GM19193 (cell line): ENCODE results near the gene PALB2.

ENCODE experiments used
- POLR2A ChIP-seq: IDR thresholded peaks from 4 replicates; pipeline ENCODE4 v1.6.1; 2011; ENCODE audit not compliant: insufficient read depth, insufficient read length; ENCODE audit errors: extremely low read depth

Gene PALB2

DNA sequence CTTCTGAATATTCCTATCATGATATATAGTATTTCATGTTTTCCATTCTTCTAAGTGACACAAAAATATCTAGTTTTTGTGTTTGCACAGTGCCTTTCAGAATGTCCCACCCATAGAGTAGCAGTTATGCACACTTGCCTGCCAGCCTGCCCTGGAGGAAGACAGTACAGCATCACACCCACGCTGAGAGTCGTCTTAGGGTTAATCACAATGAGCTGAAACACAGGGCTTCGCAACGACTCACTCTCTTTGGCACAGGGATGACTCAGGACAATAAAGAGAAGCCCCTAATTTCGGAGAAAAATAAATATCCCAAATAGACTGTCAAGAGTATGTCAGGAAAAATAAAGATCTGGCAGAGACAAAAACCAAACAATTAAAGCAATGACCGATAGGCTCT, 33.4 kb downstream of the PALB2 start:
- no peak for TF ChIP-seq POLR2A

DNA sequence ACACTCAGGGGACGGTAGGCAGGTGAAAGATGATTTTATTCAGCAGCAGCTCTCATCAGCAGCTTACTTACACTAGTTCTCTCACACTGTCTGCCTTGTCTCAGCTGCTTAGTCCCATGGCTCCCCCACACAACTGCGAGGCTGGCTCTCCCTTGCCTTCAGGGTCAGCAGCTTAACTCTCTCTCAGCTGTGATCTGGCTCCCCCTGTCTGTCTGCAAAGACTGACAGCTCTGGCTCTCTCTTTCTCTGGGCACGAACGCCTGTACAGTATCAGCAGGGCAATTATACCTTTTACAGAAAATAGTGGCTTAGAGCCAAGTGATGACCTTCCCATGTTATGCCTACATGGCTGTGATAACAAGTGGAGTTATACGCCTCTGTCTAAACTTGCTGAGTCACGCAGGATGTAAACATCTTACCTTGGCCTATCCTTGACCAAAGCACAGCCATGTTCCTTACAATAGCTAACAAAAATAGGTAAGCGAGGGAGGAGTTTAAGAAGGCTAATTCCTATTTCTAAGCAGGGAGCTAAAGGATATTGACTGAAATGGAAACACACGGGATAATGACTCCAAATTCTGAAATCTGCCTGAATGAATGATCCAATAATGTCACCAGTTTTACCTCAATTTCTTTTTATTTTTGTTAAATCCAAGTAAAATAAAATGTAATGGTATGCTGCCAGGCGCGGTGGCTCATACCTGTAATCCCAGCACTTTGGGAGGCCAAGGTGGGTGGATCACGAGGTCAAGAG, 43.9 kb downstream of the PALB2 start:
- TF ChIP-seq POLR2A: no peak

DNA sequence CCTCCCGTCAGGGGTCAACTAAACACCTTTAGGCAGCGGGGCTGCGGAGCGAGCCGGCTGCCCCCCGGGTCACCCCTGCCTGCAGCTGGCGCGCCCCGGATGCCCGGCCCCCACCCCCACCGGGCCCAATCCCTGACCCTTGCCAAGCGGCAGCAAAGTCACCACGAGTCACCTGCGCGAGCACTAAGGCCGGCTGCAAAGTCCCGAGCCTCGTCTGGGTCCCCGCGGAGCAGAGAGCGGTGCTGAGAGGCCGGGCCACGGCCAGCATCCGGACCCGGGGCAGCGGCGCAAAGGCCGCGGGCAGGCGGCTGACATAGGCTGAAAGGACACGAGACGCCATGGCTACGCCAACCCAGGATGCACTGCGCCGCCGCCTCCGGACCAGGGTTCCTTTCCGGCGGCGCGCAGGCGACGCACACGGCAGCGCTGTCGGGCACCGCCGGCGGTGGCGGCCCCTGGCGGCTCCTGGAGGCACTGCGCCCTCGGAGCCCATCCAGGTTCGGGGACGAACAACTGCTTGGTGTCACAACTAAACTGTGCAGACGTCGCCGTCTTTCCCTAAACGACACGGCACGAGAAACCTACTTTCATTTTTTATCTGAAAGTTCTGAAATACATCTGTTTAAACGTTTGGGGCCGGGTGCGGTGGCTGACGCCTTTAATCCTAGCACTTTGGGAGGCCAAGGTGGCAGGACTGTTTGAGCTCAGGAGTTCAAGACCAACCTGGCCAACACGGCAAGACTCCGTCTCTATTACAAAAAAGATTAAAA, 45.0 kb downstream of the PALB2 start, which contains the start of gene NDUFAB1:
Gene NDUFAB1 (minus strand): TSS at position 366 of the 770 bp plus-strand sequence. CDS start 26 bp downstream, at position 340.
- peak; percentile 83 for TF ChIP-seq POLR2A

DNA sequence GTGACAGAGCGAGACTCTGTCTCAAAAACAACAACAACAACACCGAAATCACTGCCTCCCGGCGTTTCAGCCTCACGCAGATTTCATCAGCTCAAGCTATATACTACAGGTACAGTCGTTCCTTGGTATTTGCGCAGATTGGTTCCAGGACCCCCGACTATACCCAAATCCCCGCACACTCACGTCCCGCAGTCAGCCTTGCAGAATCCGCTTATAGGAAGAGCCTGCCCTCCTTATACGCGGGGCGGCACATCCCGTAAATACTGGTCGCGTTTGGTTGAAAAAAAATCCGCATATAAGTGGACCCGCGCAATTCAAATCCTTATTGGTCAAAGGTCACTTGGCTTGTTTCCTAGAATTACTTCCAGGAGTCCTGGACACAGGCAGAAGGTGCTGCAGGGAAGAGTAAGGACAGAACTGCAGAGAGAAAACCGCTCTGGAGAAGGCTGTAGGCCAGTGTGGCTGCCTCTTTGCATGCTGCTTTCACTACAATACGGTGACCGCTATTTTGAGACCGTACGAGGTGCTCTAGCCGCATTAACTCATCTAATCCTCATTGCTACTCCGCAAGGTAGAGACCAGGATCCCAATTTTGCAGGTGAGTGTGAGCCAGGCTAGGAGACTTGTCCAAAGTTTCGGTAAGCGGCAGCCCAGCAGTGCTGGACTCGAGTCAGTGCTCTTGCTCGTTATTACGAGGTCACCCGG, 45.7 kb downstream of the PALB2 start:
- no peak for TF ChIP-seq POLR2A

DNA sequence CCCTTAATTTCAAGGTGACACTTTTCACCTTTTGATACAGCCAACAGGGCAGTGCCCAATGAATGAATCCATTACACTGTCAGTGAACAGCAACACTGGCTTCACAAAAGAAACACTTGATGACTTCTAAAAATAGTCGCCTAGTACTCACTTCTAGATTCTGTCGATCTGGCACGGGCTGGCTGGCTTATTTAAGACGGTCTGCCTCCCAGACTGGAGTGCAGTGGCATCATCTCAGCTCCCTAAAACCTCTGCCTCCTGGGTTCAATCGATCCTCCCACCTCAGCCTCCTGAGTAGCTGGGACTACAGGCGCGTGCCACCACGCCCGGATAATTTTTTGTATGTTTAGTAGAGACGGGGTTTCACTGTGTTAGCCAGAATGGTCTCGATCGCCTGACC, 46.9 kb downstream of the PALB2 start:
- TF ChIP-seq POLR2A: no peak

DNA sequence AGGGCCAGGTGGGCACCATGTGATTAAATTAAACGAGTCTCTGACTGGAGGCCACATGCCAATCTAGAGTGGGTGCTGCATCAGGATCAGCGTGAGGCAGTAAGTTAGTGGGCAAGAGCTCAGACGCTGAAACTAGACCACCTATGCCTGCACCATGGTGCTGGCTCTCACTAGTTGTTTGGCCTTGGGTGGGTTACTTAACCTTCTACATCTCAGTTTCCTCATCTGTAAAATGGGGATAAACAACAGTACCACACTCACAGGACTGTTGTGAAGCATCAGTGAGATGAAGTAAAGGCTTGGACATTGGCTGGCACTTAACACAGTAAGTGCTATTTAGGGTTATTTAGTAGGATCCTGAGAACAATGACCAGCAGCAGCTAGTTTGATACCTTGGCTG, 50.9 kb downstream of the PALB2 start:
- TF ChIP-seq POLR2A: no peak

DNA sequence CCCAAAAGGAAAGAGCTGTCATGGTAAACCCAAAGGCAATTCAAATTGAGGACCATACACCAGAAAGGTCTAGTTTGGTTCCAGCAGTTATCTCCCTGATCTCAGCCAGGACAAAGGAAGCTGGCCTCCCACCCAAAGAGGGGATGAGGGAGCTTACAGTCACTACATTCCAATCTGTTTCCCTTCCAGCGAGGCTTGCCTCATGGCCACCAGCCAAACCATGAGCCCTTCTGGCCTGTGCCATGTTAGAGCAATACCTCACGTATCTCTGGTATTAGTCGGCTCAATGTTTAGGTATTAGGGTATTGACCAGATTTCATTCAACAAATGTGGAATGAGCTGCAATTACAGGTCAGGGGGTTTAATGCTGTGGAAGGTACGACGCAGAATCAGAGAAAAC, 53.4 kb downstream of the PALB2 start:
- no peak for TF ChIP-seq POLR2A

DNA sequence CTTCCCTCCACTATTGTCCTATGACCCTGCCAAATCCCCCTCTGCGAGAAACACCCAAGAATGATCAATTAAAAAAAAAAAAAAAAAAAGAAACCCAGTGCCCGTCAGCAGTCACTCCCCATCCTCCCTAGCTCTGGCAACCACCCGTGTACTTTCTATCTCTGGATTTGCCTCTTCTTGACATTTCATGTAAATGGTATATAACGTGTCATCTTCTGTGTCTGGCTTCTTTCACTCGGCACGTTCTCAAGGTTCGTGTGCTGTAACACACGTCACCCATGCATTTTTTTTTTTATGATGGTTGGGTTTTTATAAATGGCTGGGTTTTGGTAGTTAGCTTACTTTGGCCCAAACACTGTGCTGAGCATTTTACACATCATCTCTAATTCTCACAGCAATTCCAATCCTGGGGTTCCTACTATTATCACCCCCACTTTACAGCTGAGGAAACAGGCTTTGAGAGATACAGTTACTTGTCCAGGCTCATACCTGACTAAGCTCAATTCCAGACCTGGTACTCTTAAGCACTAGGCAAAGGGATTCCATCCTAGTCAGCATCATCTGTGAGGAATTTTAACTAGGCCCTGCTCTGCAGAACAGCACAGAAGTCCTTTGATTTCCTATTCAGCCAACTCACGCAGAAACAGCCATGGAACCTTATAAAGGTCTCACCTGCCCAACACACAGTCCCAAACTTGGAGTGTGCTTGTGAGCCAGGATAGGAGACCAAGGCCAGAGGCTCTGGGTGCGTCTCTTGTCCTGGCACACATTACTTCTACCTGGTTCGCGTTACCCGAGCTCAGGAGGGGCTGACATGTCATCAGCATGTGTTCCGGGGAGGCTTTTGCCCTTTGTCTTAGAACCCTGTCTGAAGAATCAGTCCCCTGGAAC, 56.7 kb downstream of the PALB2 start:
- no peak for TF ChIP-seq POLR2A

DNA sequence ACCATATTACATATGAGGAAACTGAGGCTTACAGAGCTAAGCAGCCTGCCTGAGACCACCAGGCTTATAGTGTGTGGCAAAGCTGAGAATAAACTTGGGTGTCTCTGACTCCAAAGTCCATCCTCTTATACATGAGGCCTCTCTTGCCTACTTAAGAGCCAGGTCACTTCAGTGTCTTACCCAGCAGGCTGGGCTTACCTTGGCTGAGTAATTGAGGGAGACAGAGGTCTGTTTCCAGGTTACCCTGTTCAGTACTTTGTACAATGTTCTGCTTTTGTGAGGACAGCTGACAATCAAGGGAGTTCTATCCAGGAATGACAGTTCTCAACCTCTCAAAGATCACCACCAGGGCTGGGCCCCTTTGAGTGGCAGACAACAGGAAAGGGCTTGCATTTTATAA, 59.3 kb downstream of the PALB2 start:
- TF ChIP-seq POLR2A: no peak

DNA sequence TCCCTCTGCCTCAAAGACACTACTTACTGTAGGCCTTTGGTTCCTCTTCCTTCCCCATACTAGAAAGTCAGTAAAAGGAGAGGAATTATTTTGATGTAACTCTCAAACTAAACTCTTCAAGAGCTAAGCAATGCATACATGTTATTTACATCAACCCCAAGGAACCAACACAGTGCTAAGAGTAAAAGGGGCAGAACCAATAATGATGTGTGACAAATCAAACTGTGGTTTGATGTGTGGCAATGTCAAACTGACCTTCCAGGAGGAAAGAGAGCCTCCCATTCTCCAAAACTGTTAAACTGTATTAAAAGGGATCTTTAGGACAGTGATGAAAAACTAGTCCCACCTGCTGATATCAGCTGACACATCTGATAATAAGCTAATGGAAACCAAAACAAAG, 60.7 kb downstream of the PALB2 start:
- TF ChIP-seq POLR2A: no peak

DNA sequence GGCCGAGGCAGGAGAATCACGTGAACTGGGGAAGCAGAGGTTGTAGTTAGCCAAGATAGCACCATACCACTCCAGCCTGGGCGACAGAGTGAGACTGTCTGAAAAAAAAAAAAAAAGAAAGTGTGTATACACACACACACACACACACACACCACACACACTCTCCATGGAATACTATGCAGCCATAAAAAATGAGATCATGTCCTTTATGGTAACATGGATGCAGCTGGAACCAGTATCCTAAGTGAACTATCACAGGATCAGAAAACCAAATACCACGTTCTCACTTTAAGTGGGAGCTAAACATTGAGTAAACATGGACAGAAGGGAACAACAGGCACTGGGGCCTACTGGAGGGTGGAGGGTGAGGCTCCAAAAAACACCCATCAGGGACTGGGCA, 61.7 kb downstream of the PALB2 start:
- TF ChIP-seq POLR2A: no peak

DNA sequence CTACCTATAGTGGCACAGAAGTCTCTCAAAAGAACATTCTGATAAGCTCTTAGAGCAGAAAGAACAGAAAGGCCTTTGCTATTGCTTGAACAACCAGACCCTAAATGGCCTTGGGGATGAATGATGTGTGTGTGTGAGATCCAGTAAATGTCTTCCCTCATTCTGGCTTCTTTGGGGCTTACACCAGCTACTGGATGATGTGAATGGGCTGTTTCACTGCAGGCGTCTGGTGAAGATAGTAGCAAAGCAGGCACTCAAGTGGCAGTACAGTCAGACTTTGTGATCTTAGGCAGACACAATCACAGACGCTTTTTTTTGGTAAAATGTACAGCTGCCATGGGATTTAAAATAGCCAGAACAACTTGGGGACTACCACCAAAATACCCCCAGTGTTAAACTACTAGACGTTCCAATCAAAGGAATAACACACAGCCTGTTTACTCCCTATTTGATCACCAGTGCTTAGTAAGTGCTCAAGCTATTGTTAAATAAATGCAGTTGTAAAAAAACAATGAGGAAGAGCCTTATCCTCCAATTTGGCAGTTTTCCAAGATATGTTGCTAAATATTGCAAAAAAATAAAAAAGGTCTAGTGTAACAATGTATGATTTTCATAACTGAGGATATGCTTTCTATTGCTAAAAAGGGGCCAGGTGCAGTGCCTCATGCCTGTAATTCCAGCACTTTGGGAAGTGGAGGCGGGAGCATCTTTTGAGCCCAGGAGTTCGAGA, 62.8 kb downstream of the PALB2 start:
- TF ChIP-seq POLR2A: no peak

DNA sequence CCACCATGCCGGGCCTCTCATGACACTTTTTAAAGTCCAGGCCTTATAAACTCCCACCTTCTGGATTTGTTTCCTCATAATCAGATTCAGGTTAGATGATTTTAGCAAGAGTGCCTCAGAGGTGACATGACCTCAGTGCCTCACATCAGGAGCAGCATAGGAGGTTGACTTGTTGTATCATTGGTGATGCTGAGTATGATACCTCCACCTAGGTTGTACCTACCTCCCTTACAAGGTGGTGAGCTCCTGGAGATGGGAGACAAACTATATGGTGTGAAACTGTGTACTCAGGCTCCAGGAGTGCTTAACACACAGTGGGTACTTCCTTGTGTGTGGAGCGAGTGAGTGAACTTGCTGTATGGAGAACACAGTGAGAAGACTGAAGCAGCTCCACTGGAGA, 63.6 kb downstream of the PALB2 start:
- TF ChIP-seq POLR2A: no peak

DNA sequence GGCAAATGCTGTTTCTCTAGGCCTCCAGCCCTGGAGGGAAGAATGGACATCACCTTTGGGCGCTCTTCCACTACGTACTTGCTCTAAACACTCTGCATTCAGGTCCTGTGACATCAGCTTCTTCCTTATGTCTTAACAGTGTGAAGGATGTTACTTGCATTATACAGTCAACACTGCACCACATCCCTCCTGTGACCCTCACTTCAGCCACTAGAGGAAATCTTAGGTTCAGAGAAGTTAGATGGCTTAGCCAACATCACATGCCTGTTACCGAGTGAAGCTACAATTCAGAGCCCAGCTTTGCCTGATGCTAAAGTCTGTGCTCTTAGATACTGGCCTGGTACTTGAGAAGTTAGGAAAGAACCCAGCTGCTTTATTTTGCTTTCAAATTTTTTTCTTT, 65.3 kb downstream of the PALB2 start:
- TF ChIP-seq POLR2A: no peak
